Ishikawa (cell line): ENCODE results near the gene CHCHD3.

Source experiments
- CEBPB ChIP-seq: IDR thresholded peaks from 2 replicates; pipeline ENCODE4 v1.6.1; 2012
- CREB1 ChIP-seq: IDR thresholded peaks from 2 replicates; pipeline ENCODE4 v1.6.1; 2012; ENCODE audit warnings: low read depth
- EGR1 ChIP-seq: IDR thresholded peaks from 2 replicates; pipeline ENCODE4 v1.6.1; 2012
- EP300 ChIP-seq: IDR thresholded peaks from 2 replicates; pipeline ENCODE4 v1.6.1; 2012; ENCODE audit warnings: borderline replicate concordance
- FOXM1 ChIP-seq: IDR thresholded peaks from 2 replicates; pipeline ENCODE4 v1.6.1; 2012; ENCODE audit warnings: low read depth, borderline replicate concordance
- MAX ChIP-seq: IDR thresholded peaks from 2 replicates; pipeline ENCODE4 v1.6.1; 2012
- NFIC ChIP-seq: IDR thresholded peaks from 2 replicates; pipeline ENCODE4 v1.6.1; 2012
- RAD21 ChIP-seq: IDR thresholded peaks from 2 replicates; pipeline ENCODE4 v1.6.1; 2012; ENCODE audit warnings: low read depth
- REST ChIP-seq: IDR thresholded peaks from 2 replicates; pipeline ENCODE4 v1.6.1; 2012; ENCODE audit warnings: low read depth, mild to moderate bottlenecking
- TAF1 ChIP-seq: IDR thresholded peaks from 2 replicates; pipeline ENCODE4 v1.6.1; 2012; ENCODE audit warnings: low read depth, mild to moderate bottlenecking
- TCF12 ChIP-seq: IDR thresholded peaks from 2 replicates; pipeline ENCODE4 v1.6.1; 2012; ENCODE audit warnings: low read depth
- TEAD4 ChIP-seq: IDR thresholded peaks from 2 replicates; pipeline ENCODE4 v1.6.1; 2012
- USF1 ChIP-seq: IDR thresholded peaks from 2 replicates; pipeline ENCODE4 v1.6.1; 2012
- YY1 ChIP-seq: IDR thresholded peaks from 2 replicates; pipeline ENCODE4 v1.6.1; 2012; ENCODE audit warnings: low read depth
- ZBTB7A ChIP-seq: IDR thresholded peaks from 2 replicates; pipeline ENCODE4 v1.6.1; 2012; ENCODE audit warnings: low read depth

CHCHD3 gene

DNA sequence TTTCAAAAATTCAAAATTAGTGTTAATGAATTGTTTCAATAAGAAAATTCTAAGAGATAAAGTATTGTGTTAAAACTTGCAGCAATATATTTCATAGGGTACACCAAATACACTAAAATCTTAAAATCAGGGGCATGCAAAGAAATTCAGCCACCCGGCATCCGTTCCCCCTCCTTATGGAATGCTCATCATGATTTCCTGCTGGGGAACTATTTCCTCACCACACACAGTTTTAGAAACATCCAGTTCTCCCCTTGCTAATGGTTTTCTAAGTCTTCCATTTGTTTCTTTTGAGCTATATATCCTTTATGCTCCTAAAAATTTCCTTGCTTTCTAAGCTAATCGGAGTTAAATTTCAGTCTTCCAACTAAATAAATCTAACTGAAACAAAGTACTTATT lies 60.7 kb downstream of the CHCHD3 start:
- no peak for TF ChIP-seq USF1
- no peak for TF ChIP-seq TEAD4
- TF ChIP-seq CEBPB, result no peak
- no peak for TF ChIP-seq TCF12
- no peak for TF ChIP-seq FOXM1
- no peak for TF ChIP-seq NFIC
- no peak for TF ChIP-seq EP300

GRCh38 chr7:133020496-133020895 lies 61.4 kb downstream of the CHCHD3 start:
- TF ChIP-seq YY1, result no peak
- TF ChIP-seq USF1, result no peak
- TF ChIP-seq TAF1, result no peak
- TF ChIP-seq EGR1, result no peak
- TF ChIP-seq REST, result no peak
- no peak for TF ChIP-seq TEAD4
- no peak for TF ChIP-seq ZBTB7A
- no peak for TF ChIP-seq NFIC
- TF ChIP-seq EP300, result no peak
- no peak for TF ChIP-seq TCF12
- no peak for TF ChIP-seq CREB1
- TF ChIP-seq RAD21, result no peak
- no peak for TF ChIP-seq MAX
- no peak for TF ChIP-seq FOXM1
- no peak for TF ChIP-seq CEBPB

GRCh38 chr7:133019590-133019989 lies 62.3 kb downstream of the CHCHD3 start:
- TF ChIP-seq ZBTB7A, result no peak
- TF ChIP-seq TEAD4, result no peak
- no peak for TF ChIP-seq CREB1

DNA sequence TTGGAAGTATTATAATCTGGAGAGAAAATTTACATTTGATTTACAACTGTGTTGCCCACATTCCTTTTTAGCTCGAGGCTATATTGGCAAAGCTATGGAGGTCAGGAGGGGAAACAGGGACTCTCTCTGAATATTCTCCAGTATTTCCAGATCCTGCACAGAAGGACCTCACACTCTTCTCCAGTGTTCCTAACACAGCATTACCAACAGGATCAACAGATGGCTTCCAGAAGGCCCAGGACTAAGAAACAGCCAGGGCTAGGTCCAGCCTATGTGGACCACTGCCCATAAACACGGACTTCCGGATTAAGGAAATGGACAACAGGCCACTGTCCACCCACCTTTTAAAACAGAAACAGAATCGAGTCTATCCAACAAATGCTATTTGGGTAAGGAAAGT lies 65.3 kb downstream of the CHCHD3 start:
- TF ChIP-seq EGR1 (no peak), ZBTB7A (no peak), CREB1 (no peak), REST (no peak), YY1 (no peak), TAF1 (no peak), TEAD4 (no peak), MAX (no peak), RAD21 (no peak)

- TF ChIP-seq TEAD4 (no peak), USF1 (no peak), TAF1 (no peak), RAD21 (no peak), REST (no peak), FOXM1 (no peak), NFIC (no peak), TCF12 (no peak), CEBPB (no peak), CREB1 (no peak), MAX (no peak), EP300 (no peak), YY1 (no peak), ZBTB7A (no peak), EGR1 (no peak)
These were observed 66.0 kb downstream of the CHCHD3 start for GRCh38 chr7:133015888-133016287.
